C1 segment of cervical spinal cord (tissue), 14 donors: ENCODE results near the gene PAXIP1.
A peak's percentile ranks its signal among the peaks of the same experiment; 100 is the strongest.
"Not testable (repeated sequence)": the region's sequence is repeated elsewhere in the genome, so short reads cannot be mapped to it uniquely, and the experiment has no call there.

Experiments used
- DNase-seq, 14 donors: peaks; one replicate each; lab custom pipeline; 2025; lab: John Stamatoyannopoulos, UW

PAXIP1 gene, protein sequence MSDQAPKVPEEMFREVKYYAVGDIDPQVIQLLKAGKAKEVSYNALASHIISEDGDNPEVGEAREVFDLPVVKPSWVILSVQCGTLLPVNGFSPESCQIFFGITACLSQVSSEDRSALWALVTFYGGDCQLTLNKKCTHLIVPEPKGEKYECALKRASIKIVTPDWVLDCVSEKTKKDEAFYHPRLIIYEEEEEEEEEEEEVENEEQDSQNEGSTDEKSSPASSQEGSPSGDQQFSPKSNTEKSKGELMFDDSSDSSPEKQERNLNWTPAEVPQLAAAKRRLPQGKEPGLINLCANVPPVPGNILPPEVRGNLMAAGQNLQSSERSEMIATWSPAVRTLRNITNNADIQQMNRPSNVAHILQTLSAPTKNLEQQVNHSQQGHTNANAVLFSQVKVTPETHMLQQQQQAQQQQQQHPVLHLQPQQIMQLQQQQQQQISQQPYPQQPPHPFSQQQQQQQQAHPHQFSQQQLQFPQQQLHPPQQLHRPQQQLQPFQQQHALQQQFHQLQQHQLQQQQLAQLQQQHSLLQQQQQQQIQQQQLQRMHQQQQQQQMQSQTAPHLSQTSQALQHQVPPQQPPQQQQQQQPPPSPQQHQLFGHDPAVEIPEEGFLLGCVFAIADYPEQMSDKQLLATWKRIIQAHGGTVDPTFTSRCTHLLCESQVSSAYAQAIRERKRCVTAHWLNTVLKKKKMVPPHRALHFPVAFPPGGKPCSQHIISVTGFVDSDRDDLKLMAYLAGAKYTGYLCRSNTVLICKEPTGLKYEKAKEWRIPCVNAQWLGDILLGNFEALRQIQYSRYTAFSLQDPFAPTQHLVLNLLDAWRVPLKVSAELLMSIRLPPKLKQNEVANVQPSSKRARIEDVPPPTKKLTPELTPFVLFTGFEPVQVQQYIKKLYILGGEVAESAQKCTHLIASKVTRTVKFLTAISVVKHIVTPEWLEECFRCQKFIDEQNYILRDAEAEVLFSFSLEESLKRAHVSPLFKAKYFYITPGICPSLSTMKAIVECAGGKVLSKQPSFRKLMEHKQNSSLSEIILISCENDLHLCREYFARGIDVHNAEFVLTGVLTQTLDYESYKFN

DNA sequence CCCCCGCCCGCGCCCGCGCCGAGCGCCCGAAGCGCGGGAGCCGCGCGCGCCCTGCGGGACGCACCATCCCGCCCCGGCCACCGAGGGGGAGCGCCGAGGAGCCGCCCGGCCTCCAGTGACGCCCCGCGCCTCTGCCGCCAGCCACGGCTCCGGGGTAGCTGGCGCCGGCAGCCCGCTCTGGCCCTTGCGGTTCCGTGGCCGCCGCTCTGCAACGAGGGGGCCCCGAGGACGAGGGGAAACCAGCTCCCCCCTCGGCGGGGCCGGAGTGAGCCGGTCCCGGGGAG is at the start of gene PAXIP1:
Gene PAXIP1 (minus strand): TSS at position 33 of the 284 bp plus-strand sequence. CDS start 195 bp downstream, outside the sequence.
- DNase-seq, result peak in 10 of 14 donors; percentile 75 to 90 (median 86)

DNA sequence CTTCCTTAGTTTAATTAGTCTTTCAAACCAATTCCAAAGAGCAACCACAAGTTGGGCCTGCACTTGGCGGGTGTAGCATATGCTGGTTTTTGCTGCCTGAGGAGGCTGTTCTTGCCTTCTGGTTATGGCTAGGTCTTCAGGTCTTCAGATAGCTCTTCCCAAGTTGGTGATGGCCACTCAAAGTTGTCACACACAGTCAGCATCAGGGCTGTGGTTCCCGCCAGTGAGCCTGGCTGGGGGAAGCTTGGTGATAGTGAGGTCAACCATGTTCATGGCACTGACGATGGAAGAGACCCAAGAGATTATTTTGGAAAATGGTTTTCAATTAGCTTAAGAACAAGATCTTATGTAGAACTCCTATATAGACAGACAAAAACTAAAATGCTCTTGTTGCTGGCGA is 48.4 kb upstream of the PAXIP1 start:
- no peak for DNase-seq

DNA sequence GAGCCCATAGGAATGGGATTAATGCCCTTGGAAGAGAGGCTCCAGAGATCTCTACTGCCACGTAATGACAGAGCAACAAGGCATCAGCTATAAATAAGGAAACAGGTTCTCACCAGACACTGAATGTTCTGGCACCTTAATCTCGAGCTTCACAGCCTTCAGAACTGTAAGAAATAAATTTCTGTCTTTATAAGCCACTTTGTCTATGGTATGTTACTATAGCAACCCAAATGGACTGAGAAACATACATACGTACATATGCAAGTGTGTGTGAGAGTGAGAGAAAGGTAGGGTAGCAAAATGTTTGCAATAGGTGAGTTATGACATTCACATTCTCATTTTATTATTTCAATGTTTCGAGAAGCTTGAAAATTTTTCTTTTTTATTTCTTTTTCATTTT is 45.1 kb upstream of the PAXIP1 start:
- no peak for DNase-seq

DNA sequence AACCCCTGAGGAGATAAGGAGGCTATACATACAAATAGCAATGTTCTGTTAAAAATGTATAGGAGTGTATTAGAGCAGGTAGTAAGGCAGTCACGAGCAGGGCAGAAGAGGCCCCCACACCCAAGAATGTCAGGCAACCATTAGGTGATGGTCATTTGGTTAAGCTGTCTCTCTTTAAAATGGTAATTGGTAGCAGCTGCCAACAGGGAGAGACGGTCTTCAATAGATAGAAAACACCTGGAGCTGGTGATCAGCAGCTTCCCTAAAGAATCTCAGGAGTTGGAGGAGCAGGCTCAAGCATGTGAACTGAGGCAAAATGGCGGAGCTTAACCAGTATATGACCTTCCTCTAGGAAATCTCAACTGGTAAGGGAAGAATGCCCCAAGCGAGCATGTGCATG is 40.8 kb upstream of the PAXIP1 start:
- no peak for DNase-seq

DNA sequence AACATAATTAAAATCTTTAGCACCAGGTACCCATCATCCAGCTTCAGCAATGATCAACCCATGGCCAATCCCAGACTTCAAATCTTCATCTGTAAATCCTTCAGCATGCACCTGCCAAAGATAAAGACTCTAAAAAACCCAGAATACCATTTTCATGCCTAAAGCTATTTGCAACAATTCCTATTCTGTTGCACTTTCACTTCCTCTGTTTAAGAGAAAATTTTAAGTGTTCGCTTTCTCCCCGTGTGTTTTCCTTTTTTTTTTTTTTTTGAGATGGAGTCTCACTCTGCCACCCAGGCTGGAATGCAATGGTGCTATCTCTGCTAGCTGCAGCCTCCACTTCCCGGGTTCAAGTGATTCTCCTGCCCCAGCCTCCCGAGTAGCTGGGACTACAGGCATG is 35.4 kb upstream of the PAXIP1 start:
- no peak for DNase-seq

DNA sequence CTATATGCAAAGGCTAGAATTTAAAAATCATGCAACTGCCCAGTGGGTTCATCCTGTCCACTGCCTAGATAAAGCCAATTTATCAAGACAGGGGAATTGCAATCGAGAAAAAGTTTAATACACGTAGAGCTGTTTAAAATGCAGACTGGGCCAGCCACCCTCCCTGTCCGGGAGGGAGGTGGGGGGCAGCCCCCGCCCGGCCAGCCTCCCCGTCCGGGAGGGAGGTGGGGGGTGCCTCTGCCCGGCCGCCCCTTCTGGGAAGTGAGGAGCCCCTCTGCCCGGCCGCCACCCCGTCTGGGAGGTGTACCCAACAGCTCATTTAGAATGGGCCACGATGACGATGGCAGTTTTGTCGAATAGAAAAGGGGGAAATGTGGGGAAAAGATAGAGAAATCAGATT is 31.6 kb upstream of the PAXIP1 start:
- DNase-seq, result not testable (repeated sequence)

DNA sequence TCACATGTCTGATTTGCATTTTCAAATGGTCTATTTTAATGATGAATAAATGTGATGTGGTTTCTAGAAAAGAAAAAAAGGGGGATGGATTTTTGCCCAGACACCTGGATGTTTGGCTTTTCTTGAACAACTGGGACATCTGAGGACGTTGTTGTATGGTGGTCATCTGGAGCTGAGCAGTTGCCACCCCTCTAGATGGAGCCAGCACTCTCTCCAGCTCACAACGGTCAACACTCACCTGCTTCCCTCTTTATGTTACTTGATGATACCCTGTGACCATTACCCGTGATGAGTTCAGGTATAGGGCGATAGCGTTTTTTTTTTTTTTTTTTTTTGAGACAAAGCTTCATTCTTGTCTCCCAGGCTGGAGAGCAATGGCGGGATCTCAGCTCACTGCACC is 30.1 kb upstream of the PAXIP1 start:
- DNase-seq, result peak in 1 of 14 donors; percentile 3

DNA sequence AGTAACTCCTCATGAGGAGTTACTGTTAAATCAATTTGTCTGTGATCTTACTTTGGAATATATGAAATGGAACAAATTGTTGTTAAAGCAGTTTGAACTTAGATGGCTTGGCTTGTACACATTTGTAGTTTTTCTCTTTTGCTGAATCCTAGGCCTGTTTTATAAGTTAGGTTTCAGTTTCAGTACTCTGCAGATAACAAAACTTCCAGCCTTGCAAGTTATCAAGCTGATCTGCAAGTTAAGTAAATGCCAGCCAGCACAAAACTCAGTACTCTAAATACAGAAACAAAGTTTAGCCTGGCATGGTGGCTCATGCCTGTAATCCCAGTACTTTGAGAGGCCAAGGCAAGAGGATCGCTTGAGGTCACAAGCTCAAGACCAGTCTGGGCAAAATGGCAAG is 25.0 kb upstream of the PAXIP1 start:
- DNase-seq, result no peak

DNA sequence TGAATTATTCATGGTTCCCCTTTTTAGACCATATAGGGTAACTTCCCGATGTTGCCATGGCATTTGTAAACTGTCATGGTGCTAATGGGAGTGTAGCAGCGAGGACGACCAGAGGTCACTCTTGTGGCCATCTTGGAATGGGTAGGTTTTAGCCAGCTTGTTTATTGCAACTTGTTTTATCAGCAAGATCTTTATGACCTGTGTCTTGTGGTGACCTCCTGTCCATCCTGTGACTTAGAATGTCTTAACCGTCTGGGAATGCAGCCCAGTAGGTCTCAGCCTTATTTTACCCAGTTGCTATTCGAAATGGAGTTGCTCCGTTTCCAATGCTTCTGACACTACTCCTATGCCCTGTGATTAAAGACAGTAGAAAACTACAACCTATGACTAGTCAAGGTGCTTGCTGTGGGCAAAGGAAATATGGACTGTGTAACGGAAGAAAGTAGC is 18.8 kb upstream of the PAXIP1 start:
- DNase-seq, result no peak

DNA sequence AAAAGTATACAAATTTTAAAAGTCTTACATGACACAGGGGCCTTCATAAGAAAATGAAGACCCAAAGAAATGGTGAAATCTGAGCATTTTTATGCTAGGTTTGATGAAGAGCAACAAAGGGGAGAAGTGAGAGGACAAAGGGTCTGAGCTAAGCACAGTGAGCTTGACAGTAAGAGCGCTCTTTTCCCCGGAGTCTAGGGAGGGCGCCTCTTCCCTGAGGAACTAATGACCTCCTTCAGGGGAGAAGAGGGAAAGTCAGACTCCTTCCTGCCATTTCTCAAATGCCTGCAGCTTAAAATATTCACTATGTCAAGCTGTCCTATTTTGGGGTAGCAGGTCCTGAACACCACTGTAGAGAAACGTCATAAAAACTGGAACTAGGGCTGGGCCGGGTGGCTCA is 18.1 kb upstream of the PAXIP1 start:
- no peak for DNase-seq

DNA sequence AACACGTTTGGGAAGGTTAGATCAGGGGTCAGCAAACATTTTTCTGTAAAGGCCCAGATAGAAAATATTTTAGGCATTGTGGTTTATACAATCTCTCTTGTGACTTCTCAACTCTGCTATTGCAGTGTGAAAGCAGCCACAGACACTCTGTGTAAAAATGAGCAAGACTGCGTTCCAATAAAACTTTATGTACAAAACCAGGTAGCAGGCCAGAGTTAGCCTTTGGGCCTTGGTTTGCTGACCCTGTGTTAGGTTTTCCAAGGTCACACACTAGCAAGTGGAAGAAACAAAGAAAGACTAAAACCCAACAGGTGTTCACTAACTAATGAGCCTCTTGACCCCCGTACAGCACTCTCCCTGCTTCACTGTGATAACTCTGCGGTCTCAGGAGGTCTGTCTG is 14.9 kb upstream of the PAXIP1 start:
- no peak for DNase-seq

DNA sequence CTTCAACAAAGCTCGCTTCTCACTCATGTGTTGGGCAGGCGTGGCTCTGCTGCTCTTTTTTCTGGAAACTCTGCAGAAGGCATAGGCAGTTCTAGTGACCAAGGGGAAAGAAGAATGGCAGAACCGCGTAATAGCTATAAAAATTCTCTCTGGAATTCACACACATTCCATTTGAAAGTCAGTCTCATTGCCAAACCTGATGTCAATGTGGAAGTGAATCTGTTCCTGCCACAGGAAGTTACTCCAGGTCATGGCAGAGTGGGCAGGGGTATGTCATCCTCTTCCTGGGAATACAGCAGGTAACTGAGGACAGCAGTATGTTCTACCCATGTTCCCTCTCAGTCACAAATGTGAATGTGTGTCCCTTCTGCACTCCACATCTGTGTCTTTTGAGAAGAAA is 8.2 kb upstream of the PAXIP1 start:
- DNase-seq, result no peak

DNA sequence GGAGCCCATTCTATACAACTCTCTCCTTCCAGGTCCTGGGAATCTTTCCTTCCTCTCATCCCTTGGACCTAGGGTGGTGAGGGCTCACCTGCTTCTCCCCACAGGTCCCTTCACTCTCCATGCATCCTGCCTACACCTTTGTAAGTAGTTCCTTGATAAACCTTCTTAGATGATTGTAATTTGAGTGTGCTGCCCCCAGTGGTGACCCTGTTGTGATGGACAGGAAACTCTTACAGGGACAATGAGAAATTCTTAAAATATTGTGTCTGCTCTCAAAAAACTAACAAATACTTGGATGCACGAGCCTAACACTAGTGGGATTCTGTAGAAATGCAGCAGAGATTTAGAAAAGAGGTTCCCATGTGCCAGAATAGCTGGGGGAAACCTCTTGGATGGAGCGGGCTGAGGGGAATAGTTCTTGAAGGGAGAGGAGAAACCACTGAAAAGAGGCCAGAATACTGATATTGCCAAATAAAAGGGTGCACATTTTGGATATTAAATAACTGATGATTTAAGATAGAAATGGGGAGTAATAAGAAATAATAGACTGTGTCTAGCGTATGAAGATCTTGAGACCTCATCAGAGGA is 6.7 kb upstream of the PAXIP1 start:
- no peak for DNase-seq

DNA sequence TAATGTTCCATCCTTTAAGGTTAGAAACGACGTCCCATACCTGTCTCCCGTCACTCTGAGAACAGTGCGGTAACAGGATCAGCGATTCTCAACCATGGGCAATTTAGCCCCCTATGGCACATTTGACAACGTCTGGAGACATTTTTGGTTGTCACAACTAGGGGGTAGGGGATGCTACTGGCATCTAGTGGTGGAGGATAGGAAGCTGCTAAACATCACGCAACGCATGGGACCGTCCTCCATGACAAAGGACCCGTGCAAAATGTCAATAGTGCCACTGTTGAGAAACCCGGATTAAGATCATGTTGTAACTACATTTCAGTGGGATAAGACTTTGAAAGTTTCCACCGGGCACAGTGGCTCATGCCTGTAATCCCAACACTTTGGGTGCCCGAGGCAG is 5.0 kb upstream of the PAXIP1 start:
- DNase-seq, result peak in 1 of 14 donors; percentile 32

DNA sequence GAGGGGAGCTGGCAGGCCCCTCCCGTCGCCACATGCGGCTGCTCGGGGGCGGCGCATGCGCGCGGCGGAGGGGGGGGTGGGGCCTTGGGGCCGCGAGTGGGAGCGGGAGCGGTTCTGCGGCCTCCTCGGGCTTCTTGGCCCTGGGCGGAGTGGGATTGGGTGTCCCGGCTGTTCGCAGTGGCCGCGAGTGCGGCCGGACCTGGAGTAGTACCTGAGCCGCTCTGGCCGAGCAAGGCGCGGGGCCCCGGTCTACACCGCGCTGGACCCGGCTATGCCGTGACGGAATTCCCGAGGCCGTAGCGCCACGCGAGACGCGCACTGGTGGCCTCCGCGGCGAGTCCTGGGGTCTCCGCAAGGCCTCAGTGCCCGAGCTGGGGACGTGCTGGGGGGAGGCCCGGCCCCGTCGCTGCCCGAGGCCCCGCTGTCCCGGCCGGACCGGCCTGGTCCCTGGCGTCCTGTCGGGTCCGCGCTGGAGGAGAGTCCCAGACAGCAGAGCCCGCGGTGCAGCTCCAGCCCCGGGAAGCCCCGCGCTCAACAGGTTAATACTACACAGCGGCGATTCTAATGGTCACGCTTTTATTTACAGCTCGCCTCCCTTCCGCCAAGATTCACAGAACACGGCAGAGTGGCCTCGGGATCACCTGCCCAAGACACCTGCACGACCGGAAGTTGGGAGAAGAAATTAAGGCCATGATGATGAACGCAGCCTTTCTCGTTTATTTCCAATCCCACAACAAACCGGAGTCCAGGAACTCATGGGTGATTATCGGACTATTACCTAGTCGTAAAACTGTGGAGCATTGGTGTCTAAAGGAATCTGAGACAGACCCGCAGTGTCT is 671 bp upstream of the PAXIP1 start:
- DNase-seq, result peak; percentile 31 to 94 (median 87)

DNA sequence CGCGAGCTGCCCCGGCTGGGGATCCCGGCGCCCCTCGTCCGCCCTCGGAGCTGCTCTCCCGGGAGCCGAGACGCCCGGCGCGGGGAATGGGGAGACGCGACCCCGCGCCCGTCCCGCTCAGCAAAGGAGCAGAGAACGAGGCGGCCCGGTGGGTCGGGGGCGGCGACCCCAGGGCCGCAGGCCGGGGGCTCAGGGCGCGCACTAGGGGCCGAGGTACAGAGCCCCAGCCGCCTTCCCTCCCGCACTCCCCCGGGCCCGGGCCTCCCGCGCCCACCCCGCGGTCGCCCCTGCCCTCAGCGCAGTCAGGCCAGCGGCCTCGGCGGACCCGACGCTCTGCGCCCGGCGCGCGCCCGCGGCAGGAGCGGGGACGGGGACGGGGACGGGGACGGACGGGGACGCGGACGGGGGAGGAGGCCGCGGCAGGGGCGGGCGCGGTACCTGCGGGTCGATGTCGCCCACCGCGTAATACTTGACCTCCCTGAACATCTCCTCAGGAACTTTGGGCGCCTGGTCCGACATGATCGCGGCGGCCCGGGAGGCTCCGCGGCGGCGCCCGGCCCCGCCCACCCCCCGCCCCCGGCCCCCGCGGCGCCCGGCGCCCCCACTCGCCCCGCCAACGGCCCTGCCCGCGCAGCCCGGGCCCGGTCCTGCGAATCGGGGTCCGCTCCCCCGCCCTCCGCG is 373 bp downstream of the PAXIP1 start:
- DNase-seq, result peak in 4 of 14 donors; percentile 54 to 79 (median 68)

DNA sequence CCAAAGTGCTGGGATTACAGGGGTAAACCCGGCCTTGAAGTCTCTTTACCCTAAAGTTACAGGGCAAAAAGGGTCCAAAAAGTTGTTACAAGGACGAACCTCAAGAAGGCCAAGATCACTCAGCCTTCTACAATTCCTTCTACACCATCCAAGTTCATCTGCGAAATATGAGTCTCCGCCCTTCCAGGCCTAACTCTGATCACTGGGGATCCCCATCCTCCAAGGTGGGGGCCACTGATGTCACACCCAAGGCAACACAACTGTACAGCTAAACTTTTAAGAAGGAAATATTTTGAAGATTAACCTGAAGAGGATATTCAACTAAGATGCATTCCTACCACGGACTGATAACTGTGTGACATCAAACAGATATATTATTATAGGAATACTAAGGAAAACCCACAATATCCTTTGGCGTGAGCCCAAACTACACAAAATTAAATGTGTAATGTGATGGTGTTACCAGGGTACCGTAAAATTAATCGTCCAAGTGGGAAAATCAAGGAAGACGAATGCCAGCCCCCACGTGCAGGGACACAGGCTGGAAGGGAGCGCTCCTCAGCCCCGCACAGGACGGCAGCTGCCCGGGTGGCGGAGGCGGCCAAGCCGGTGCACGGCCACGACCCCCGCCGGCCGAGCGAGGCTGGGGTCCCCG is 1.0 kb downstream of the PAXIP1 start:
- DNase-seq, result no peak

DNA sequence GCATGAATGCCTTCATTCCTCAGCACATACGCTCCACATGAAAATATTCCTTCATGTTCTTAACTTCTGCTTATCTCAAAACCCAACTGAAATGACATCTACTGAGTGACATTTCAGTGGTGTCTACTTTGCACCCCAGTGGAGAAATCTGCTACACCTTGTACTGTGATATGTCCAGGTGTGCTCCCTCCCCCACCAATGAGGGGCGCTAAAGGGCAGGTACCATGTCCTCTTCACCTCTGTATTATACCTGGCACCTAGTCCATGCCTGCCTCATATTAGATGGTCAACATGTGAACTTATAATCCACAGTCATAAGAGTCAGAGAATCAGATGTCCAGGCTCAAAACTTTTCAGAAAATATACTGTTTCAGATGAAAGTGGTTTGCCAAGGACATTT is 2.1 kb downstream of the PAXIP1 start:
- no peak for DNase-seq

DNA sequence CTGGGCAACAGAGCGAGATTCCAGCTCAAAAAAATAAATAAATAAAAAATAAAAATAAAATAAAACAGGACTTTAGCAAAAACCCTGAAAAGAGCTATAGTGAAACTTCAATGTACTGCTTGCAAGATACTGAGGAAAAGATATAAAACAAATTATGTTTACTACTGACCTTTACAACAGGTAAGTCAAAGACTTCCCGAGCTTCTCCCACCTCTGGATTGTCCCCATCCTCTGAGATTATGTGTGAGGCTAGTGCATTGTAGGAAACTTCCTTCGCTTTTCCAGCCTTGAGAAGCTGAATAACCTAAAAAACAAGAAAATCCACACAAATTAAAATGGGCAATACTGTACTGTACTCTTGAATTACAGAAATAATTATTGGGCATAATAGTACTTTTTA is 4.4 kb downstream of the PAXIP1 start:
- no peak for DNase-seq

DNA sequence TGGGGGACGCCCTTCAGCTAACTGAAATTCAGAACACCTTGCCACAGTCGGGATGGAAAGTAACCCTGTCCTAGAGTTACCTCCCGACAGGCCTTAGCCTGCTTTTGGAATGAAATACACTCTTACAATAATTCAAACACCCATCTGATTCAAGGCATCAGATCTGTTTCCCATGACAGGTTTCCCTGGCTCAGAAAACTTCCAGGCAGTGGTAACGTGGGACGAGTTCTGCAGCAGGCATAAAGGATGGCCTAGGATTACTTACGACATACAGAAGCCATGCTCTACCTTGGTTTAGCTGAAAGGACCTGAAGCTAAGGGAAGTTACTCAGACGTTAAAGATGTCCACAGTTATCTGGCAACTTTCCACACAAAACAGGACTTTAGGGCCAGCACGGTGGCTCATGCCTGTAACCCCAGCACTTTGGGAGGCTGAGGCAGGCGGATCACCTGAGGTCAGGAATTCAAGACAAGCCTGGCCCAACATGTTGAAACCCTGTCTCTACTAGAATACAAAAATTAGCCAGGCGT is 5.0 kb downstream of the PAXIP1 start:
- DNase-seq, result no peak
